Erythroblast (primary cell): Measurements from ENCODE around the gene JAK3.

Source experiments
- GATA1 ChIP-seq: IDR thresholded peaks from 2 replicates; pipeline ENCODE4 v1.6.1; 2011; ENCODE audit warnings: low read depth, mild to moderate bottlenecking, control low read depth, low read length, moderate library complexity
- POLR2A ChIP-seq: IDR thresholded peaks from 2 replicates; pipeline ENCODE4 v1.6.1; 2011; ENCODE audit warnings: mild to moderate bottlenecking, low read length

DNA sequence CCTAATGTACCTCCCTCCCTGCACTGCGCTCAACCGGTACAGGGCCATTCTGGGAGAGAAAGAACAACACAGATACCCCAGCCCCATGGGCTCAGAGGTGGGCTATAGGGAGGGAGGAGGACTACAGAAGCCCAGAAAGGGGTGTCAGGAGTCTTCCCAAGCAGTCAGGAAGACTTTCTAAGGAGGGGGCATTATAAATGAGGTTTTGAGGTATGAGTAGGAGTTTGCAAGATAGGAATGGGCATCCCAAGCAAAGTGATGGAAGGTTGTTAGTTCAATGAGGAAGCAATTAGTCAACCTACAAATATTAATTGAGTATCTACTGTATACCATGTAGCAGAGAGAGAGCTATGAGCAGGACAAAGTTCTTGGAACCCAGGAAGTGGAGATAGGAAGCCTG, 59.1 kb downstream of the JAK3 start:
- no peak for TF ChIP-seq POLR2A
- TF ChIP-seq GATA1, result no peak
